AG04450 (cell line): ENCODE measurements around the gene BABAM2. TPM values are rescaled to one million over a fixed set of nuclear protein-coding genes. Genes with fewer than 3 reads are reported as not detected.

Experiments
- CTCF ChIA-PET: fragments of 300-600, 350-600 bp; formaldehyde crosslinking; extraction: SDS; loops from one replicate; lab custom pipeline; 2022; ENCODE audit warnings: antibody characterized with exemption, inconsistent platforms; lab: Charles Lee
- POLR2A ChIA-PET: fragments of 350-600 bp; formaldehyde crosslinking; extraction: SDS; loops from one replicate; lab custom pipeline; 2021; ENCODE audit warnings: antibody characterized with exemption, inconsistent platforms; lab: Yijun Ruan, JAX
- DNase-seq: peaks from one replicate; pipeline ENCODE4 v3.0.0-alpha.2; 2011; ENCODE audit warnings: low read depth, low spot score
- H3K27ac ChIP-seq: one replicate; pipeline ENCODE4 v1.5.1; 2012; ENCODE audit warnings: low read depth, low read length, control low read depth
- H3K27me3 ChIP-seq: one replicate; pipeline ENCODE4 v1.6.0; 2012; ENCODE audit warnings: low read length; ENCODE audit not compliant: control insufficient read depth, insufficient read depth
- H3K4me3 ChIP-seq: 2 replicates; pipeline ENCODE4 v1.5.1; 2011; ENCODE audit warnings: mild to moderate bottlenecking, low read depth, low read length, control low read depth
- H3K9me3 ChIP-seq: 2 replicates; pipeline ENCODE4 v1.5.1; 2012; ENCODE audit warnings: low read length; ENCODE audit not compliant: control insufficient read depth, insufficient read depth
- polyA plus RNA-seq: library from polyadenylated mRNA; depleted of rRNA; stranded (reverse); fragments of >200 nt; gene quantifications from 2 replicates; pipeline ENCODE4 v1.2.3, GENCODE V29; 2011
- TF ChIP-seq, protein P1 (sequence below): IDR thresholded peaks from 2 replicates; pipeline ENCODE4 v1.5.1; 2011; ENCODE audit warnings: low read depth, low read length, control low read depth, inconsistent platforms

BABAM2 gene
- polyA plus RNA-seq, 1 experiment = 44.5 TPM

DNA sequence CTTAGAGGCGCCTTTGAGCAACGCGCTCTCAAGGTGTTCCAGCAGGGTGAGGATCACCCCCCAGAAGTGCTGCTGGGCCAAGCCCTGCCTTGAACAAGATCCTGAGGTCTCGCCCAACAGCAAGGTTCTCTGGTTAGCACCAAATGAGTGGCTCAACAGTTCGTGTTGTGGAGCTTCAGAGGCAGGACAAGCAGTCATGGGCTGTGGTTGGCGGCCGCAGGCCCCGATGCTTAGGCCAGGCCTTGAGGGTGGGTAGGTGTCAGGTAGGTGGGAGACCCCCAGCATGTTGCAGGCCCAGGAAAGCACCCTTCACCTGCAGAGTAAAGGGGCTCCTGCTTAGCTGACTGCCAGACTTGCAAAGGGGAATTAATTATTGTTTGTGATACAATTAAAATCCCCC is 431.9 kb downstream of the BABAM2 start:
- Histone ChIP-seq H3K9me3 (peaks cover 4% of the 10 kb centered on the region; the same call in 1 of the 2 replicates), H3K27me3 (no peaks in the 10 kb centered on the region), H3K4me3 (no peak overlapping the region), H3K27ac (no peak overlapping the region)
- CTCF ChIA-PET = no interaction called here
- DNase-seq = no peak
- TF ChIP-seq, protein P1, sequence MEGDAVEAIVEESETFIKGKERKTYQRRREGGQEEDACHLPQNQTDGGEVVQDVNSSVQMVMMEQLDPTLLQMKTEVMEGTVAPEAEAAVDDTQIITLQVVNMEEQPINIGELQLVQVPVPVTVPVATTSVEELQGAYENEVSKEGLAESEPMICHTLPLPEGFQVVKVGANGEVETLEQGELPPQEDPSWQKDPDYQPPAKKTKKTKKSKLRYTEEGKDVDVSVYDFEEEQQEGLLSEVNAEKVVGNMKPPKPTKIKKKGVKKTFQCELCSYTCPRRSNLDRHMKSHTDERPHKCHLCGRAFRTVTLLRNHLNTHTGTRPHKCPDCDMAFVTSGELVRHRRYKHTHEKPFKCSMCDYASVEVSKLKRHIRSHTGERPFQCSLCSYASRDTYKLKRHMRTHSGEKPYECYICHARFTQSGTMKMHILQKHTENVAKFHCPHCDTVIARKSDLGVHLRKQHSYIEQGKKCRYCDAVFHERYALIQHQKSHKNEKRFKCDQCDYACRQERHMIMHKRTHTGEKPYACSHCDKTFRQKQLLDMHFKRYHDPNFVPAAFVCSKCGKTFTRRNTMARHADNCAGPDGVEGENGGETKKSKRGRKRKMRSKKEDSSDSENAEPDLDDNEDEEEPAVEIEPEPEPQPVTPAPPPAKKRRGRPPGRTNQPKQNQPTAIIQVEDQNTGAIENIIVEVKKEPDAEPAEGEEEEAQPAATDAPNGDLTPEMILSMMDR = no peak
- POLR2A ChIA-PET = no interaction called here

DNA sequence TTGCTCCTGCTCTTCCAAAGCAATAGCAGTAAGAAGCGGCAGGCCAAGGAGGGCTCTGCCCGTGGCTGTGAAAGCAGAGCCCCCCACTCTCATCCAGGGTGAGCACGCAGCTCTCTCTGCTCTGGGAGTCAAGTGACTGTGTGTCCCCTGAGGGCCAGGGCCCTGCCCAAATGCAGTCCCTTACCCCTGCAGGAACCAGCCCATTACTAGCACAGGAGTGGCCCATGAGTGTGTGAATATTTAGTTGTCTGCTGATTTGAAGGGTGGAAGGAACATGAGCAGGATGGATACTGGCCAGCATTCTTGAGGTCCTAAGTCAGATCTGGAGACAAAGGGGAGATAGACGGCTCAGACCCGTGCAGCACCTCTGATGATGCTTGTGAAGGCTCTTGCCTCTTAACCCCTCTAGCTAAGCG is 432.5 kb downstream of the BABAM2 start:
- H3K4me3 ChIP-seq = no peak overlapping the region
- H3K27me3 ChIP-seq = no peaks in the 10 kb centered on the region
- H3K9me3 ChIP-seq = peaks cover 4% of the 10 kb centered on the region; the same call in 1 of the 2 replicates
- peak; percentile 15 for DNase-seq
- TF ChIP-seq, protein P1 = no peak
- H3K27ac ChIP-seq = no peak overlapping the region
- ChIA-PET POLR2A (no interaction called here), CTCF (no interaction called here)

DNA sequence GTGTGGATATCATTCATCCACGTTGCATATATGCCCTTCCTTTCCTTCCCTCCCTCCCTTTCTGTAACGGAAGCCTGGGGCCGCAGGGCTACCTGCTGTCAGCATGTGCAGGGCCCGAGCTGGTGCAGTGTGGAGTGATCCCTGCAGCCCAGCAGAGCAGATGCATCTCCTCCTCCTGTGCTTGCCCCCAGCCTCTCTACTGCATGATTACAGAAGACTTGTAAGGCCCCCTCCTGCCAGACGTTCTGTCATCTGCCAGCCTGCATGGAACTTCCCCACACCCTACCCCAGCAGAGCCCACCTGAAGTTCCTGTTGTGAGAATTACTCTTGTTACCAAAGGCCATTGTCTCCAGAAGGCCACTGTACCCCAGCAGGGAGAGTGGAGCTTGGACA is 434.6 kb downstream of the BABAM2 start:
- H3K27ac ChIP-seq = no peak overlapping the region
- TF ChIP-seq, protein P1 = no peak

DNA sequence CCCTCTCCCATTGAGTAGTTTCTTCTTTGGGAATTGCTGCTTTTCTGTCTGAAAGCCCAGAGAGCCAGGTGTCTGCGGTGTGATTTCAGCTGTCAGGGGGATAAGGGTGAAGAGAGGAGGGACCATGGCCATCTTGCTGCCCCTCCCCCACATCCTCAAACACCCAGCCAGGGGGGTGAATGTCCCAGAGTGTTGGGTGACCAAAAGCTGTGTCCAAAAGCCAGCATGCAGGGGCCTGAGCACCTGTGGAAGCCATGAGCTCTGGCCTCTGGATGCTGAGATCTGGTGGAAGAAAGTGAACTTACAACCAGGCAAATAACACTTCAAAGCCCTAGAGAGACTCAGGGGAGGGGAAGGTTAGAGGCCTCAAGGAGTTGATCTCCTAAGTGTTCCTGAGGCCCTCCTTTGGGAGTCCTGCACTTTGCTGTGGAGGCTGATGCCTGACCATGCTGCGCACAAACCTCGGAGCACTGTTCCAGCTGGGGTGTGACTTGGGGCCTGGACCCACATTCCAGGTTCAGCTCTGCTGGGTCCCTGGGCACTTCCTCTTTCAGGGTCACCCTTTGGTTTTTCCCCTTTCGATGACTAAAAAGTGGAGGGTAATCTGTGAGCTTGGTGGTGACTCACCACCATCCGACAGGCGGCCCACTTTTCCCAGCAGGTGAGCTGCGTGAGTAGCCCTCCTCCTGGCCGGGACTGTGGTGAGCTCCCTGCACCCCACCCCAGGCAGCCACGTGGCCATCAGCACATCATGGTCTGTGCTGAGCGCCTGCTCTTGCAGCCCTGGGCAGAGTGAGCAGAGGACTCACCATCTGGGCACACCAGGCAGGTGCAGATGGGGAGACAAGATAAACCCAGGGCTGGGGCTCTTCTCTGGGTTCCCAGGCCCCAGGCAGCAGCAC is 435.3 kb downstream of the BABAM2 start:
- Histone ChIP-seq H3K27ac (no peak overlapping the region), H3K4me3 (no peak overlapping the region), H3K9me3 (no peaks in the 10 kb centered on the region), H3K27me3 (no peaks in the 10 kb centered on the region)
- CTCF ChIA-PET = no interaction called here
- no peak for DNase-seq
- POLR2A ChIA-PET = interaction anchor here (1.5 to 2.6 kb wide), 3 partner anchors 12 to 67 kb away, joined by 3 to 9 read pairs (median 6); partner anchors contain the start of gene FOSL2
- TF ChIP-seq, protein P1 = no peak

More for the DNA sequence above, 434.6 kb downstream of the BABAM2 start:
- CTCF ChIA-PET = no interaction called here
- POLR2A ChIA-PET = no interaction called here
- no peak overlapping the region for H3K4me3 ChIP-seq
- no peak for DNase-seq
- H3K27me3 ChIP-seq = no peaks in the 10 kb centered on the region
- no peaks in the 10 kb centered on the region for H3K9me3 ChIP-seq

DNA sequence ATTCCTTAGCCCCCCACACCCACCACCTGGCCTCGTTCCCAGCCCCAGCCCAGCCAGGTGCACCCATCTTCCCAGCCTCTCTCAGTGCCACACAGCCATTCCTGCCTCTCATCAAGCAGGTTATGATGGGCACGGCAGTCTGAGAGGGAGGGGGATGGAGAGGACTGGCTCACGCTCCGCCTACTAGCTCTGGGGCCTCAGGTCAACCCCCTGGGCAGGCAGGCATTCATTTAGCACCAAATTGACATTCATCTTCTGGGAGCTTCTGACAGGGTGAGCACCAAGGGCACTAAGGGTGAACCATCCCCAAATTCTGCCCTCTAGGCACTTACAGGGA is 435.9 kb downstream of the BABAM2 start:
- no peaks in the 10 kb centered on the region for H3K27me3 ChIP-seq
- no peaks in the 10 kb centered on the region for H3K9me3 ChIP-seq
- TF ChIP-seq, protein P1 = no peak
- ChIA-PET CTCF (interaction anchor here (0.6 kb wide), 1 partner anchor 576 kb away, joined by 3 read pairs; no protein-coding TSS in a partner anchor), POLR2A (interaction anchor here (0.9 to 2.6 kb wide), 6 partner anchors 12 to 66 kb away, joined by 3 to 9 read pairs (median 4); partner anchors contain the start of gene FOSL2)
- no peak overlapping the region for H3K4me3 ChIP-seq
- no peak overlapping the region for H3K27ac ChIP-seq
- no peak for DNase-seq
